HS-27A (cell line): ENCODE measurements around the gene GPR135.

Experiments used
- DNase-seq: peaks from one replicate; pipeline ENCODE4 v3.0.0-alpha.2; 2012; ENCODE audit warnings: low read depth, missing footprints

Gene GPR135

GRCh38 chr14:59465316-59466135 is at the start of gene GPR135:
Gene GPR135, minus strand, starts transcription at chr14:59465380. Its CDS starts 154 bp downstream, at chr14:59465226.
- DNase-seq, result no peak

GRCh38 chr14:59511916-59512575 is 46.9 kb upstream of the GPR135 start:
- DNase-seq, result no peak

GRCh38 chr14:59510966-59511365 is 45.8 kb upstream of the GPR135 start:
- no peak for DNase-seq

- no peak for DNase-seq
Observed at GRCh38 chr14:59510001-59510400, 44.8 kb upstream of the GPR135 start.

GRCh38 chr14:59509101-59509500 is 43.9 kb upstream of the GPR135 start:
- no peak for DNase-seq

GRCh38 chr14:59507752-59508103 is 42.5 kb upstream of the GPR135 start:
- DNase-seq, result no peak

GRCh38 chr14:59507063-59507751 is 42.0 kb upstream of the GPR135 start:
- DNase-seq, result peak; percentile 29

GRCh38 chr14:59503256-59503655 is 38.1 kb upstream of the GPR135 start:
- DNase-seq, result no peak

GRCh38 chr14:59500732-59501131 is 35.6 kb upstream of the GPR135 start:
- DNase-seq, result no peak

GRCh38 chr14:59492384-59492783 is 27.2 kb upstream of the GPR135 start:
- no peak for DNase-seq

GRCh38 chr14:59490756-59491155 is 25.6 kb upstream of the GPR135 start:
- DNase-seq, result no peak

- DNase-seq, result no peak
Observed at GRCh38 chr14:59484639-59485175, 19.5 kb upstream of the GPR135 start.

GRCh38 chr14:59483819-59484638 is 18.8 kb upstream of the GPR135 start, which contains the start of the genes JKAMP and L3HYPDH:
Gene JKAMP, plus strand, starts transcription at chr14:59484517. Its CDS starts 73 bp downstream, at chr14:59484590.
Gene L3HYPDH, minus strand, starts transcription at chr14:59484408. Its CDS starts 92 bp downstream, at chr14:59484316.
- peak; percentile 87 for DNase-seq

- DNase-seq, result peak; percentile 38
Observed at GRCh38 chr14:59483363-59483762, 18.2 kb upstream of the GPR135 start.

- DNase-seq, result peak; percentile 90
Observed at GRCh38 chr14:59482541-59483331, 17.6 kb upstream of the GPR135 start.

- DNase-seq, result peak; percentile 49
Observed at GRCh38 chr14:59481871-59482540, 16.8 kb upstream of the GPR135 start.

- no peak for DNase-seq
Observed at GRCh38 chr14:59481407-59481806, 16.2 kb upstream of the GPR135 start.

GRCh38 chr14:59480166-59480565 is 15.0 kb upstream of the GPR135 start:
- no peak for DNase-seq

GRCh38 chr14:59478540-59478939 is 13.4 kb upstream of the GPR135 start:
- no peak for DNase-seq

GRCh38 chr14:59475709-59476108 is 10.5 kb upstream of the GPR135 start:
- no peak for DNase-seq
